Breast epithelium (tissue), 3 donors: ENCODE data around the gene PAK5.

ENCODE experiments used
- POLR2A ChIP-seq: fragments of 450-650 bp; IDR thresholded peaks from one replicate; pipeline ENCODE4 v1.6.1; 2016; ENCODE audit warnings: antibody characterized with exemption, mild to moderate bottlenecking, moderate library complexity
- POLR2AphosphoS5 ChIP-seq, 3 donors: sonication (generic); formaldehyde crosslinking; IDR thresholded peaks; one replicate each; pipeline ENCODE4 v1.6.1; 2017; ENCODE audit warnings: antibody characterized with exemption in 3 of 3
- TF ChIP-seq, protein P1 (sequence below), 3 donors: fragments of 450-650 bp; IDR thresholded peaks; one replicate each; pipeline ENCODE4 v1.5.1; 2016 to 2017; ENCODE audit warnings: antibody characterized with exemption in 3 of 3, mild to moderate bottlenecking in 3 of 3, moderate library complexity in 3 of 3

DNA sequence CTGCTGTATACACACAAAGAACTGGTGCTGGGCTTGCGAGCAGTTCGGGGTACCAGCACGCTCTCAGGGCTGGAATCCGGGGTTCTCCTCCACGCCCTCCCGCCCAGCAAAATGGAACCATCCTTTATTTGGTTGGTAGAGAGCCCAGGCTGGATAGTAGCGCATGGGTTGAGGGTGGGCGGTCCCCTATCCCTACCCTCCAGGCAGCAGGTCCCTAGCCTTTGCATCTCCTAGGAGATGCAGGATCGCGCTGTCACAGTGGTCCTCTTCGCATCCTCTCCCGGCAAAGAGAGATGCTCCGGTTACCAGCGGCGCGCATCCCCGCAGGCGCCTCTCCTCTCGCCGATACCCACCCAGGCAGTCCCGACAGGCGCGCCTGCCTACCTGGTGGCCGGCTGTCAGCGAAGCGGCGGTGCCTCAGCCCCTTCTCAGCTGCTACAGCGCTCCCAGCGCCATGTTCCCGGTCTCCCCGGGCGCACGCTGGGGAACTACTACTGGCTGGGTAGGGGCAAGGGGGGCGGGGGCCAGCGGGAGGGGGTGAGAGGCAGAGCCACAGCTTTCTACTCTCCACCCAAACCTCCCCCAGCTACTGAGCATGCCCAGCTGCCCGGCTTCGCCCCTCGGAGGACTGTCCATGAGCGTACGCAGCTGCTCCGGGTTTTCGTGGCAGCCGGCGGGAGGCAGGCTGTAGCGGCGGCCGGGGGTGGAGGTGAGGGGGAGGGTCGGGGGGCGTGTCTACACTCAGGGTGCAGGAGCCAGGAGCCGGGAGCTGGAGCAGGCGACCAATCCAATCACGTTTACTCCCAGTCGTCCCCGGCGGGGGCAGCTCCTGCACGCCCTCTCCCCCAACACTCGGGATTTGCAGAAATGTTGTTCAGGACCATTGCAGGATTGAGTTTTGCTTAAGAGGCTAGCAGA is at the start of gene PAK5:
- TF ChIP-seq, protein P1, sequence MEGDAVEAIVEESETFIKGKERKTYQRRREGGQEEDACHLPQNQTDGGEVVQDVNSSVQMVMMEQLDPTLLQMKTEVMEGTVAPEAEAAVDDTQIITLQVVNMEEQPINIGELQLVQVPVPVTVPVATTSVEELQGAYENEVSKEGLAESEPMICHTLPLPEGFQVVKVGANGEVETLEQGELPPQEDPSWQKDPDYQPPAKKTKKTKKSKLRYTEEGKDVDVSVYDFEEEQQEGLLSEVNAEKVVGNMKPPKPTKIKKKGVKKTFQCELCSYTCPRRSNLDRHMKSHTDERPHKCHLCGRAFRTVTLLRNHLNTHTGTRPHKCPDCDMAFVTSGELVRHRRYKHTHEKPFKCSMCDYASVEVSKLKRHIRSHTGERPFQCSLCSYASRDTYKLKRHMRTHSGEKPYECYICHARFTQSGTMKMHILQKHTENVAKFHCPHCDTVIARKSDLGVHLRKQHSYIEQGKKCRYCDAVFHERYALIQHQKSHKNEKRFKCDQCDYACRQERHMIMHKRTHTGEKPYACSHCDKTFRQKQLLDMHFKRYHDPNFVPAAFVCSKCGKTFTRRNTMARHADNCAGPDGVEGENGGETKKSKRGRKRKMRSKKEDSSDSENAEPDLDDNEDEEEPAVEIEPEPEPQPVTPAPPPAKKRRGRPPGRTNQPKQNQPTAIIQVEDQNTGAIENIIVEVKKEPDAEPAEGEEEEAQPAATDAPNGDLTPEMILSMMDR (IDR thresholded peaks at IDR 0.05), result no peak
- TF ChIP-seq POLR2A (no peak), POLR2AphosphoS5 (IDR thresholded peaks at IDR 0.05) (no peak)
